Thymus (tissue), 11 donors: ENCODE measurements around the gene CPNE6. TPM values are rescaled to one million over a fixed set of nuclear protein-coding genes. Genes with fewer than 3 reads are reported as not detected.

Source experiments
- DNase-seq, 9 donors: peaks; one replicate each; pipeline ENCODE4 v3.0.0-alpha.2; 2013; ENCODE audit warnings: low spot score in 9 of 9, low read depth in 6 of 9, missing footprints in 1 of 9
- H3K27ac ChIP-seq, 2 donors: one replicate each; pipeline ENCODE4 v1.5.1; 2013; ENCODE audit warnings: control low read depth in 1 of 2, low read depth in 1 of 2, low read length in 1 of 2, mild to moderate bottlenecking in 1 of 2, moderate library complexity in 1 of 2
- H3K27me3 ChIP-seq, 2 donors: one replicate each; pipeline ENCODE4 v1.5.1; 2013; ENCODE audit warnings: low read length in 1 of 2; ENCODE audit not compliant: control insufficient read depth in 2 of 2, insufficient read depth in 1 of 2
- H3K36me3 ChIP-seq, 2 donors: one replicate each; pipeline ENCODE4 v1.5.1; 2013; ENCODE audit warnings: low read length in 1 of 2, mild to moderate bottlenecking in 1 of 2, moderate library complexity in 1 of 2; ENCODE audit not compliant: control insufficient read depth in 2 of 2, insufficient read depth in 2 of 2
- H3K4me1 ChIP-seq, 2 donors: one replicate each; pipeline ENCODE4 v1.5.1; 2013; ENCODE audit warnings: low read length in 2 of 2; ENCODE audit not compliant: control insufficient read depth in 2 of 2, insufficient read depth in 2 of 2
- H3K4me3 ChIP-seq, 2 donors: one replicate each; pipeline ENCODE4 v1.5.1; 2013; ENCODE audit warnings: low read length in 2 of 2, control low read depth in 1 of 2, mild to moderate bottlenecking in 1 of 2
- H3K9me3 ChIP-seq, 2 donors: one replicate each; pipeline ENCODE4 v1.5.1; 2013; ENCODE audit warnings: low read length in 1 of 2, mild to moderate bottlenecking in 1 of 2; ENCODE audit not compliant: control insufficient read depth in 2 of 2, insufficient read depth in 1 of 2
- WGBS: extraction: QIAGEN DNeasy Blood & Tissue Kit; methylation state at CpG from one replicate; pipeline ENCODE4 v1.1.7; 2013; 5-methylcytosine and 5-hydroxymethylcytosine counted together
- polyA plus RNA-seq: library from polyadenylated mRNA; stranded (reverse); fragments of 200-250 nt; gene quantifications from one replicate; pipeline ENCODE4 v1.2.3, GENCODE V29; 2013
- total RNA-seq: library from RNA; stranded (reverse); fragments of 120-200 nt; gene quantifications from one replicate; pipeline ENCODE4 v1.2.4, GENCODE V29; 2013
- donor health status: healthy.

CPNE6 gene
- total and polyA plus RNA-seq, 2 donors: 0.05 to 0.34 TPM

DNA sequence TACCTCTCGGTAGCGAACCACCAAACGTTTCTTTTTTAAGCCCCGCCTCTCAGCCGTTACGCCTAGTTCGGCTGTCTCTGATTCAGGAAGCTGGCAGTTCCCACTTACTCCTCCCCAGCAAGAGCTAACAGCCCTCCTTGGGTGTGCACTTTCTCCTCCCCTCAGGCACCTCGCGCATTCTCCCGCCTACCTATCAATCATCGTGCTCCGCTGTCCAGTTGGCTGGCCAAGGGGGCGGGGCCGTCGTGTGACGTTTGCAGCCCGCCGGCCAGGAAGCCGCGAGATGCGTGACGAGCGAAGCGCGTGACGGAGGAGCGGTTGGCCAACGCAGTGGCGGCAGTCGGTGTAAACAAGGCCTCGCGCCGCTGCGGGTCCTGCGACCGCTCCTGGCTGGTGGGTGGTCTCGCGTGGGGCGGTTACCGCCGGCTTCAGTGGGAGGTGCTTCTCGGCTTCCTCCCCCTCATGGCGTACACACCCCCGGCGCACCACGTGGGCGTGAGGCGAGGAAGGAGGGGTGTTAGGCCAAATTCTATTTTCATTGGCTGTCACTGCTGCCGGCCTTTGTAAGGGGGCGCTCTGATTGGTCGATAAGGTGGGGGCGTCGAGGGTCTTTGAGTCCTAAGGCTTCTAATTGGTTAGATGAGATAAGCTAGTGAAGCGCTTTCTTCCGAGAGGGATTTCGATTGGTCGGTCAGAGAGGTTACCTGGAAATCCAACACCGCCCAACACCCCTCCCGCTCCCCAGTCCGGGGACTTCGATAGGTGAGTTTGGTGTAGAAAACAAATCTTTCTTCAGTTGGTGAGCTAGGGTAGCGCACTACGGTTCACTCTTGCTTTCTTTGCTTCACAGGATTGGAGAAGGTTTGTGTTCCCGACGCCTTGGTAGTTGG is 43.4 kb downstream of the CPNE6 start, which contains the start of the genes DCAF11 and NRL:
TSS of gene DCAF11 (plus strand) at position 246 of the 890 bp plus-strand sequence. CDS start 818 bp downstream, outside the sequence.
TSS of gene NRL (minus strand) at position 418 of the 890 bp plus-strand sequence. CDS start 32,101 bp downstream, outside the sequence.
- Histone ChIP-seq H3K27ac (peak within 1 kb of the TSS; percentile 100), H3K27me3 (no peaks in the 10 kb centered on the region), H3K4me3 (peak within 1 kb of the TSS; percentile 74 to 93), H3K36me3 (peaks cover 25 to 31% of the 10 kb centered on the region in 2 donors), H3K9me3 (no peaks in the 10 kb centered on the region), H3K4me1 (peaks cover 22% of the 10 kb centered on the region in 2 donors)
- peak; percentile 98 to 100 (median 99) for DNase-seq
- under 1% methylated on average over 65 of the region's 65 CpGs for WGBS

DNA sequence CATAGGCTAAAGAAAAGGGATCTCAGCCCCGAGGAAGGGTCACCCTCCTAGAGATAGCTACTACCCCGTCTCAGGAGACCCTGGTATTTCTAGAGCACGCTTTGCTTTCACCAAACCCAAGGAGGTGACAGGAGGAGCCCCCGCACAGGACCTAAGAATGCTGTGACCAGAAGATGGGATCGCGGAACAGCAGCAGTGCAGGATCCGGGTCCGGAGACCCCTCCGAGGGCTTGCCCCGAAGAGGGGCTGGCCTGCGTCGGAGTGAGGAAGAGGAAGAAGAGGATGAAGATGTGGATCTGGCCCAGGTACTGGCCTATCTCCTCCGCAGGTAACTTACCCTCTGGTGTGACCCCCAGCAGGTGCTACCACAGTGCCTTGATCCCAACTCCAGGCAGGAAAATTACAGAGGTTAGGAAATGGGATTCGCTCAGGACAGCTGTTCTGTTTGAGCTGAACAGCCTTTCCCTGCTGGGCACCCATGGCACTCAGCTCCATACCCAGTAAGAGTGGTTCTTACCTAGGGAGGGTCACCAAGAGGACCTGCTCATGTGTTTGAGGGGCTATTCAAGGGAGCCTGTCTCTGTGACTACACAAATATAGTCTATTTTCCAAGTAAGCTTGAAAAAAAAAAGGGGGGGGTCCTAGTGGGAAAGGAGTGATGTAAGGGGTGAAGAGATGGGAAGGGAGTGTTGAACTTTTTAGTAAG is 44.2 kb downstream of the CPNE6 start:
- DNase-seq: no peak
- no peaks in the 10 kb centered on the region for H3K9me3 ChIP-seq
- 4% methylated on average over 14 of the region's 14 CpGs for WGBS
- peaks cover 22% of the 10 kb centered on the region in 2 donors for H3K4me1 ChIP-seq
- peak overlapping the region; percentile 74 to 93 for H3K4me3 ChIP-seq
- H3K36me3 ChIP-seq: peaks cover 30 to 36% of the 10 kb centered on the region in 2 donors
- peak overlapping the region; percentile 78 to 100 for H3K27ac ChIP-seq
- H3K27me3 ChIP-seq: no peaks in the 10 kb centered on the region

DNA sequence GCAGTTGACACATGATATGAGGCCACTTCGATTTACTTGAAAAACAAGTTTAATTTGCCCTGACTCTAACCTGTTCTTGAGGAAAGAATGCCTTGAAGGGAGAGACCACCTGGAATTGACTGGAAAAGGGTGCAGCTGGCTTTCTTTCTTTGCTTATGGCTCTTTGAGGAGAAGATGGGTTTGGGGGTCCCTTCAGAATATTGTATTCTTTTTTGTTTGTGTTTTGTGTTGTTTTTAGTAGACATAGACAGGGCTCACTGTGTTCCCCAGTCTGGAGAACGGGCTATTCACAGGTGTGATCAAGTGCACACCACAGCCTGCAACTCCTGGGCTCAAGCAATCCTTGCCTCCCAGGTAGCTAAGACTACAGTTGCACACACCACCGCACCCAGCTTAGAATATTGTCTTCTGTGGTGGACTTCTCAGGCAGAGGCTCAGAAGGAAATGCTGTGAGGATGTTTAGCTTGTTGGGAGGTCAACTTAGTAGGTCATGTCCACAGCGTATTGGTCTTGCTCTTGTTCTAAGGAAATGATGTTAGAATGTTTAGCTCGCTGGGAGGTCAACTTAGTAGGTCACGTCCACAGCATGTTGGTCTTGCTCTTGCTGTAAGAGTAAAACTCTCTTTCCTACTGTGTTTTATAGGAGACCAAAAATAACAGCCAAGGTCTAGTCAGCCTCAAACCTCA is 44.9 kb downstream of the CPNE6 start:
- peaks cover 23 to 26% of the 10 kb centered on the region in 2 donors for H3K4me1 ChIP-seq
- H3K27me3 ChIP-seq: no peaks in the 10 kb centered on the region
- peak overlapping the region; percentile 74 to 93 for H3K4me3 ChIP-seq
- no peaks in the 10 kb centered on the region for H3K9me3 ChIP-seq
- peaks cover 37 to 43% of the 10 kb centered on the region in 2 donors for H3K36me3 ChIP-seq
- H3K27ac ChIP-seq: no peak overlapping the region
- DNase-seq: no peak
- WGBS: 97% methylated on average over 6 of the region's 6 CpGs

DNA sequence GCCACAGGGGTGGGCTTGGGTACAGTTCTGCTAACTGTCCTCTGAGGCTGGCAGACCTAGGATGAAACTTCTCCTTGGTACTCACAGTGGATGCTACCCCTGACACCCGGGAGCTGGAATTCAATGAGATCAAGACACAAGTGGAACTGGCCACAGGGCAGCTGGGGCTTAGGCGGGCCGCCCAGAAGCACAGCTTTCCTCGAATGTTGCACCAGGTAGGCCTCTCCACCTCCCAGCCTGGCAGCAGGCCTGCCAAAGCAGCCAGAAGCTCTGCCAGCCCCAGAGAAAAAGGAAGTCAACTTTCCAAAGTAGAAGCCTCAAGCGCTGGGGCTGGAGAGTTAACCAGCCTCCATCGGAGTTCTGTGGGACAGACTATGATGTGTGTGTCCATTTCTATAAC is 45.8 kb downstream of the CPNE6 start:
- Histone ChIP-seq H3K36me3 (peaks cover 44 to 51% of the 10 kb centered on the region in 2 donors), H3K27me3 (no peaks in the 10 kb centered on the region), H3K27ac (no peak overlapping the region), H3K4me3 (no peak overlapping the region), H3K9me3 (no peaks in the 10 kb centered on the region), H3K4me1 (peaks cover 27 to 35% of the 10 kb centered on the region in 2 donors)
- WGBS: 96% methylated on average over 6 of the region's 6 CpGs
- no peak for DNase-seq

DNA sequence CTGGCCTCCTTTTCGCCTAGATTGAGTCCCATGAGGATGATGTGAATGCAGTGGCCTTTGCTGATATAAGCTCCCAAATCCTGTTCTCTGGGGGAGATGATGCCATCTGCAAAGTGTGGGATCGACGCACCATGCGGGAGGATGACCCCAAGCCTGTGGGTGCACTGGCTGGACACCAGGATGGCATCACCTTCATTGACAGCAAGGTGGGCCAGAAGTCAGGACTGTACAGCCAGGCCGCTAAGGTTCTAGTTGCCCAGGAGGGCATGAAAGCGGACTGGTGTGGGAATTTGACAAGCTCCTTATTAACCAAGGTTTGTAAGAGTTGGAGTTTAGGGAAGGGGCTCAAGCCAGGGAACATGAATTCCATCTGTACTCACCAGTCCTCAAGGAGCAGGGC is 48.3 kb downstream of the CPNE6 start:
- Histone ChIP-seq H3K9me3 (no peaks in the 10 kb centered on the region), H3K27ac (no peak overlapping the region), H3K36me3 (peaks cover 65 to 71% of the 10 kb centered on the region in 2 donors), H3K27me3 (no peaks in the 10 kb centered on the region), H3K4me1 (peaks cover 24 to 47% of the 10 kb centered on the region in 2 donors), H3K4me3 (no peak overlapping the region)
- 97% methylated on average over 6 of the region's 6 CpGs for WGBS
- DNase-seq: no peak

DNA sequence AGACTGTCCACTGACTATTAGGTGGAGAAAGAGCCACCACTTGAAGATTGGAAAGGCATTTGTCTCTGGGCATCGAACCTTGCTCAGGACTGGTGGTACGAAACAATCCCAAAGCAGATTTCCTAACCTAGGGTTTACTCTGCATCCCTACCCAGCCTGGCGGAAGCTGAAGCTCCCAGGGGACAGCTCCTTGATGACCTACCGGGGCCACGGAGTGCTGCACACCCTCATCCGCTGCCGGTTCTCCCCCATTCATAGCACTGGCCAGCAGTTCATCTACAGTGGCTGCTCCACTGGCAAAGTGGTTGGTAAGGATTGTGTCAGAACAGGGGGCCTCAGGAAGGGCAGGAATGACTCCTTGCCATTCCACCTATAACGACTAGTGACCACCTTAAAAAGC is 49.8 kb downstream of the CPNE6 start:
- Histone ChIP-seq H3K27ac (no peak overlapping the region), H3K4me3 (no peak overlapping the region), H3K36me3 (peaks cover 65 to 71% of the 10 kb centered on the region in 2 donors), H3K4me1 (peaks cover 16 to 38% of the 10 kb centered on the region in 2 donors), H3K27me3 (no peaks in the 10 kb centered on the region), H3K9me3 (no peaks in the 10 kb centered on the region)
- DNase-seq: no peak
- 97% methylated on average over 8 of the region's 8 CpGs for WGBS

DNA sequence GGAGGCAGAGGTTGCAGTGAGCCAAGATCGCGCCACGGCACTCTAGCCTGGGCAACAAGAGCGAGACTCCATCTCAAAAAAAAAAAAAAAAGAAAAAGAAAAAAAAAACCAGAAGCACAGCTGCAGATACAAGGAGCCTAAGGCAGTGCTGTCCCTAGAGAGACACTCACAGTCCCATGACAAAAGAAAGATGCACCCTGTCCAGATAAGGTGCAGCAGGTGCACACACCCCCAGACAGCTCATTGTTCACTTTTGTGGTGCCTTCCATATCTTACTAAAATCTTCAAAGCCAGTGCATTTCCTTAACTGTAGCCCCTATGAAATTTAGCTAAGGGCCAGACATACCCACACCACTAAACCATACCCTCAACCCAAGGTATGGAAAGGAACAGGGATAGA is 51.1 kb downstream of the CPNE6 start:
- Histone ChIP-seq H3K9me3 (no peaks in the 10 kb centered on the region), H3K4me3 (no peak overlapping the region), H3K4me1 (peaks cover 6 to 31% of the 10 kb centered on the region in 2 donors), H3K27ac (peak overlapping the region in 1 of 2 donors; percentile 80), H3K36me3 (peaks cover 61 to 63% of the 10 kb centered on the region in 2 donors), H3K27me3 (no peaks in the 10 kb centered on the region)
- peak in 1 of 9 donors; percentile 63 for DNase-seq
- 67% methylated on average over 4 of the region's 4 CpGs for WGBS

DNA sequence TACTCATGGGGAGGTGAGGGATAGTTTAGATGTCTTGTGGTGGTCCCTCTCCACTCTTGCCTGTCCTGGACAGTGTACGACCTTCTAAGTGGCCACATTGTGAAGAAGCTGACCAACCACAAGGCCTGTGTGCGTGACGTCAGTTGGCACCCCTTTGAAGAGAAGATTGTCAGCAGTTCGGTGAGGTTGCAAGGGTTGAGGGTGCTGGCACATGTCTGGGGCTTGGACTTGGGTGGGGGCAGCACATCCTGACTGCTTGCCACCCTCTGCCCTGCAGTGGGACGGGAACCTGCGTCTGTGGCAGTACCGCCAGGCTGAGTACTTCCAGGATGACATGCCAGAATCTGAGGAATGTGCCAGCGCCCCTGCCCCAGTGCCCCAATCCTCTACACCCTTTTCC is 51.5 kb downstream of the CPNE6 start:
- DNase-seq: no peak
- Histone ChIP-seq H3K36me3 (peaks cover 58 to 59% of the 10 kb centered on the region in 2 donors), H3K27me3 (no peaks in the 10 kb centered on the region), H3K4me1 (peaks cover 5 to 31% of the 10 kb centered on the region in 2 donors), H3K27ac (peak overlapping the region; percentile 54 to 80), H3K9me3 (no peaks in the 10 kb centered on the region), H3K4me3 (no peak overlapping the region)
- WGBS: 96% methylated on average over 8 of the region's 8 CpGs
